NCI-H748 treated with DMSO at 0.1 percent for 48 hours (cell line): ENCODE results near the gene HADH.

Experiments used
- DNase-seq: peaks from one replicate; lab custom pipeline; 2025; lab: John Stamatoyannopoulos, UW

Gene HADH

GRCh38 chr4:108058685-108059440 is 69.2 kb downstream of the HADH start:
- DNase-seq: peak; percentile 0

GRCh38 chr4:108060164-108060563 is 70.5 kb downstream of the HADH start:
- peak; percentile 0 for DNase-seq

GRCh38 chr4:108060686-108061321 is 71.1 kb downstream of the HADH start:
- no peak for DNase-seq

GRCh38 chr4:108068442-108068841 is 78.8 kb downstream of the HADH start:
- DNase-seq: no peak

- DNase-seq: no peak
These were observed 81.1 kb downstream of the HADH start for GRCh38 chr4:108070775-108071174.

GRCh38 chr4:108072300-108072699 is 82.6 kb downstream of the HADH start:
- DNase-seq: peak; percentile 86

GRCh38 chr4:108078024-108078733 is 88.5 kb downstream of the HADH start:
- no peak for DNase-seq

GRCh38 chr4:108080747-108081146 is 91.1 kb downstream of the HADH start:
- no peak for DNase-seq

GRCh38 chr4:108081256-108081655 is 91.6 kb downstream of the HADH start:
- no peak for DNase-seq
